HG03469 (cell line): Measurements from ENCODE around the gene VDAC2.
"Not testable (repeated sequence)": the region's sequence is repeated elsewhere in the genome, so short reads cannot be mapped to it uniquely, and the experiment has no call there.

Source experiments
- ATAC-seq: cut with Tn5 transposase; IDR thresholded peaks from one replicate; pipeline ENCODE4 v1.9.1; 2021; ENCODE audit warnings: mild to moderate bottlenecking, moderate library complexity, moderate number of reproducible peaks; ENCODE audit not compliant: unreplicated experiment

The VDAC2 gene

DNA sequence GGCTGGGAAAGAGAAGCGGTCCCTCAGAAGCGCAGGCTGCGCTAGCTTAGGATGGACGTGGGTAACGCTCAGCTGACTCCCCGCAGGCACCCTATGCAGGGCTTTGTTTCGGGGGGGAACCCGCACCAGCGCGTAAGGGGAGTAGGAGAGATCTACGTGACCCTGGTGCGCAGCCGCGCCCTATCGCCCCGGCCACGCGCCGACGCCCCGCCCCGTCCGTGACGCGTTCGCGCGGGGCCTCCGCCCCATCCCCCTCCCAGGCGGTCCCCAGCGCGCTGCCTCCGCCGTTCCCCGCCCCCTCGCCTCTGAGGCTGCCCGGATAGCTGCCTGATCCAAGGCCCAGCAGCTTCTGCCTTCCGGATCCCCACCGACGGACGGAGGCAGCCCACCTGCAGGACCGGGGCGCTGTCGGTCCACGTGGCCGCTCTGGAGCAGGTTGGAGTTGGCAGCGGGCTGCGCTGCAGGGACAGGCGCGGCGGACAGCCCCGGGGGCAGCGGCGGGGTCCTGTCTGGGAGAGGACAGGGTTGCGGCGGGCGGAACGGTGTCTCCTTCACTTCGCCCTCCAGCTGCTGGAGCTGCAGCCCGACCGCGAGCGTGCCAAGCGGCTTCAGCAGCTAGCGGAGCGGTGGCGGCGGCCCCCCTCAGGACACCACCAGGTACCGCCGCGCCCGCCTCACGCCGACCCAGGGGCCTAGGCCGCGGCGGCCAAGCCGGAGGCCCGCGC is at the start of gene VDAC2:
Gene VDAC2 (plus strand): TSS at position 515 of the 725 bp plus-strand sequence. CDS start 363 bp downstream, outside the sequence.
- peak; percentile 66 for ATAC-seq

DNA sequence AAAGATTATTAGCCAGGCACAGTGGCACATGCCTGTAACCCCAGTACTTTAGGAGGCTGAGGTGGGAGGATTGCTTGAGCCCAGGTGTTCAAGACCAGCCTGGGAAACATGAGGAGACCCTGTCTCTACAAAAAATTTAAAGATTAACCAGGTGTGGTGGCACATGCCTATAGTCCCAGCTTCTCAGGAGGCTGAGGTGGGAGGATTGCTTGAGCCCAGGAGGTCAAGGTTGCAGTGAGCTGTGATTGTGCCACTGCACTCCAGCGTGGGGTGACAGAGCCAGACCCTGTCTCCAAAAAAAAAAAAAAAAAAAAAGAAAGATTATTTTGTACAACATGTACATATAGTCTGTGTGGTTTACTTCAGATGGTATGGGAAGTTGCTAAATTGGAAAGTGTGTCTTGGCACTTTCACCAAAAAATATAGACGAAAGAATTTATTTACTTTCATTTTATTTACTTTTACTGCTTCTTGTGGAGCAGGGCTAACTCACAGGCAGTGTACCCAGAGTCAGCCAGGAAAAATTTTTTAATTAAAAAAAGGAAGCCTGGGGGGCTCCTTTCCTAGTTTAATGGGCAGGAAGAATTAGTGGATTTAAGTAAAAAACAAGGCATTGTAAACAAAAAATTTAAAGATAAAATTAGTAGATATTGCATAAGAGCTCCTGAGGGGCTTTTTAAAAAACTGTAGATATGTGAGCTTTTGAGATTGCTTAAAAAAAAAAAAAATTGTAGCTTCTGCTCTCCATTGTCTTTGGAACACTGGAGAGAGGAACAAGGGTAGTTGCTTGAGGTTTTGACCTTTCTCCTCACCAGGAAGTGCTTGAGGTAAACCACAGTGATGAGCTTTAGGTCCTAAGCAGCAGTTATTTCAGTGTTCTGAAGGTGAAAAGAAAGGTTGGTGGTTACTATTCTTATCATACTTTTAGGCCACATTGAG is 44.6 kb upstream of the VDAC2 start:
- peak; percentile 89 for ATAC-seq

DNA sequence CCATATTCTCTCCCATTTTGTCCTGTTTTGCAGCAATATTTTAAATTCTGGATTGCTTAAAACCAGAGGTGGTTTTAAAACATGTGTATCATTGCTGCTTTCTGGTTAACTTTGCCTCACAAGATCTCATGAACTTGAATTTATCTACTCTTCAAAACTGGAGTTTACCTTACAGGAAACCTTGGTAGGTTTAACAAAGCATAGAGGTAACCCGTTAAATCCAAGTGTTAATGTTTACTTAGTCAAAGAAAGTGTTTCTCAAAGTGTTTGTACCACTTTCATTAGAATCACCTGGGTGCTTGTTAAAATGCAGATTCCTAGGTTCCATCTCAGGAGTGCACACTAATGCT is 44.0 kb upstream of the VDAC2 start:
- ATAC-seq: peak; percentile 11

GRCh38 chr10:75168275-75168674 is 42.3 kb upstream of the VDAC2 start:
- no peak for ATAC-seq

GRCh38 chr10:75170215-75170614 is 40.4 kb upstream of the VDAC2 start:
- ATAC-seq: no peak

- ATAC-seq: no peak
Observed at GRCh38 chr10:75175046-75175445, 35.5 kb upstream of the VDAC2 start.

DNA sequence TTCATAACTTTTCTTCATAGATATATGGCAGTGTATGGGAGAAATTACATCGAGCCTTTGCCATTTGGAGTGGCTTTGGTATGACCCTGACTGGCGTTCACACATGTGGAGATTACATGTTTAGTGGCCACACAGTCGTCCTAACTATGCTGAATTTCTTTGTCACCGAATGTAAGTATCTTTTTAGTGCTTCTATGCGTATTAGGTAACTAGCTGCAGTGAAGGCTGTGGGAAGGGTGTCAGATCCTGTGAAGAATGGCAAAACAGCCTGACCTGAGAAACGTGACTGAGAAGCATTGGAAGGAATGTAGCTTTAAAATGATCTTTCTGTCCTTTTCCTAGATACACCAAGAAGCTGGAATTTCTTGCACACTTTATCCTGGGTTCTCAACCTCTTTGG is 34.5 kb upstream of the VDAC2 start:
- no peak for ATAC-seq

- no peak for ATAC-seq
Observed at GRCh38 chr10:75176736-75177135, 33.9 kb upstream of the VDAC2 start.

GRCh38 chr10:75179657-75180177 is 30.9 kb upstream of the VDAC2 start:
- no peak for ATAC-seq

GRCh38 chr10:75180592-75180991 is 30.0 kb upstream of the VDAC2 start:
- no peak for ATAC-seq

DNA sequence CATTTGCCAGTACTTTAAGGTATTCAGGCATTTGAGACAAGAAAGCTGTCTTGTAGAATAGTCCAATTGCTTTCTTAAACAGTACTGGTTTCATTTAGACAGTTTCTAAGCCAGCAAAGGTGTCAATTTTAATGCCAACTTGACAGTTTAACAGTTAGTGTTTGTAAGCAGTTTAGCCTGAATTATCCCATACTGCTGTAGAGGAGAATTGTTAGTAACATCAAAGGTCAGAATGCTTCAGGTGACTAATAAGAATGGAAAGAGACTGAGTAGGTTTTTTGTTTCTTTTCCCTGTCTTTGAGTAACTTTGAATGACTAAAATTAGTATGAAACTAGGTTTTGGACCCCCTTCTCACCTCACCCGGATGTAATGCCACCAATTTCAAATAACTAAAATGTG is 29.5 kb upstream of the VDAC2 start:
- no peak for ATAC-seq

DNA sequence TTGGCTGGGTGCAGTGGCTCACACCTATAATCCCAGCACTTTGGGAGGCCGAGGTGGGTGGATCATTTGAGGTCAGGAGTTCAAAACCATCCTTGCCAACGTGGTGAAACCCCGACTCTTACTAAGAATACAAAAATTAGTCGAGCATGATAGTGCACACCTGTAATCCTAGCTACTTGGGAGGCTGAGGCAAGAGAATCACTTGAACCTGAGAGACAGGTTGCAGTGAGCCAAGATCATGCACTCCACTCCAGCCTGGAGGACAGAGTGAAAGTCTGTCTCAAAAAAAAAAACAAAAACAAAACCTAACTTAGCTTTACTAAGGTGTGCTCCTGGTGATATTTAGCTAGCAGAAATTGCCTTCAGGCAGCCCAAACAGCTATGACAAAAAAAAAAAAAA is 24.3 kb upstream of the VDAC2 start:
- no peak for ATAC-seq

DNA sequence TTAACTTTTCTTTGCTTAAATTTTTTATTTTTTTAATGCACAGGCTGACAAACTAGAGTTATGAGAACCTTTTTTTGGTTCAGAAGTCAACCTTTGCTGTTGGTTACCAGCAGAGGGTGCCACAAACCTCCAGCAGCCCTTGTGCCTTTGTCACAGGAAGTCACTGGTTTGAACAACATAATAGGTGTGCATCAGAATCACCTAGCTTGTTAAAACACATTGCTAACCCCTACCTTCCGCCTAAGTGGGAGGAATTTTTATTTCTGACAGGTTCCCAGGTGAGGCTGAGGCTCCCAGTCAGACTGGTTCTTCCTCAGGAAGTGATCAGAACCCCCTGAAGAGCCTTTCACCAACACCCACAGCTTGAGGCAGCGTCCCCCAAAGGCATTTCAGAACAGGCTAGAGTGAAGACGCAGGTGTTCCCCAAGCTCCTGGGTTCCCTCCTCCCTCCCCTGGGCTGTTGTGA is 22.6 kb upstream of the VDAC2 start:
- peak; percentile 60 for ATAC-seq

DNA sequence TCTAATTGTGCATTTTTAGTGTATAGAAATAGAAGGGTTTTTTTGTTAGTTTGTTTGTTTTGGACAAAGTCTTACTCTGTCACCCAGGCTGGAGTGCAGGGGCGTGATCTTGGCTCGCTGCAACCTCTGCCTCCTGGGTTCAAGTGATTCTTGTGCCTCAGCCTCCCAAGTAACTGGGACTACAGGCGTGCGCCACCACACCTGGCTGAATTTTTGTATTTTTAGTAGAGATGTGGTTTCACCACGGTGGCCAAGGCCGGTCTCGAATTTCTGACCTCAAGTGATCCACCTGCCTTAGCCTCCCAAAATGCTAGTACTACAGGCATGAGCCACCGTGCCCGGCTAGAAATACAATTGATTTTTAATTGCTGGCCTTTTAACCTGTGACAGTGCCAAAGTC is 22.1 kb upstream of the VDAC2 start:
- not testable (repeated sequence) for ATAC-seq

DNA sequence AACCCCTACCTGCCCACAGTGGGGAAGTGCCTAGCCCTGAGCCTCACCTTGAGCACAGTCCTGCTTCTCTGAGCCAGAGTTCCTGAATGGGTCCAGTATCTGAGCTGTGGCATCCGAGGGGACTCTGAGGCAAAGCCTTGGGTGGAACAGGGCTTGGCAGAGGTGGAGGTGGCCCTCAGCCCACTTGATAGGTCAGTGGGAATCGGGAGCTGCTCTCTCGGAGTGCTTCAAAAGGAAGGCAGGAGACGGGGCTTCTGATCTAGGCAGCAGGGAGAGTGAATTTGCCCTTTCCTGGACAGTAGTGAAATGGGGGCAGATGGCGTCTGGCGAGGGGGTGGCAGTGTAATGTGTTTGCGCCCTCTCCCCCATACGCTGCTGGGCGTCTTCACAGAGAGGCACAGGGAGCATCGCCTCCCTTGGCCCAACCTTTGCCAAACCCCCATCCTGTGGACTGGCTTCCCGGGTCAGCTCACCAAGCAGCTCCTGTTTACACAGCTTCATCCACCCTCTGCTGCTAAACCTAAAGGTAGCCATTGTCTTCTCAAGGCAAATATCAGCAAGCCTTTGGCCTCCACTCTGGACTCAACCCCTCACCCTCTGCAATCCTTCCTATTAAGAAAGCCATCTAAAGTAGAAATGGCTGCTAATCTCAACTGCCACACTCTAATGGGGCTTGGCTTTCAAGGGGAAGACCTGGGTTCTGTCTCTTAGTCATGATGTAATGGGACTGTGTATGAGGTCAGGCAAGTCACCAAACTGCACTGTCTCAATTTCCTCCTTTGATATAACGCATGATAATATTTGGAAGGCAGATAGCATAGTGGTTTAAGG is 21.1 kb upstream of the VDAC2 start:
- ATAC-seq: no peak

GRCh38 chr10:75191821-75192568 is 18.6 kb upstream of the VDAC2 start:
- ATAC-seq: no peak

GRCh38 chr10:75194625-75195024 is 16.0 kb upstream of the VDAC2 start:
- not testable (repeated sequence) for ATAC-seq

DNA sequence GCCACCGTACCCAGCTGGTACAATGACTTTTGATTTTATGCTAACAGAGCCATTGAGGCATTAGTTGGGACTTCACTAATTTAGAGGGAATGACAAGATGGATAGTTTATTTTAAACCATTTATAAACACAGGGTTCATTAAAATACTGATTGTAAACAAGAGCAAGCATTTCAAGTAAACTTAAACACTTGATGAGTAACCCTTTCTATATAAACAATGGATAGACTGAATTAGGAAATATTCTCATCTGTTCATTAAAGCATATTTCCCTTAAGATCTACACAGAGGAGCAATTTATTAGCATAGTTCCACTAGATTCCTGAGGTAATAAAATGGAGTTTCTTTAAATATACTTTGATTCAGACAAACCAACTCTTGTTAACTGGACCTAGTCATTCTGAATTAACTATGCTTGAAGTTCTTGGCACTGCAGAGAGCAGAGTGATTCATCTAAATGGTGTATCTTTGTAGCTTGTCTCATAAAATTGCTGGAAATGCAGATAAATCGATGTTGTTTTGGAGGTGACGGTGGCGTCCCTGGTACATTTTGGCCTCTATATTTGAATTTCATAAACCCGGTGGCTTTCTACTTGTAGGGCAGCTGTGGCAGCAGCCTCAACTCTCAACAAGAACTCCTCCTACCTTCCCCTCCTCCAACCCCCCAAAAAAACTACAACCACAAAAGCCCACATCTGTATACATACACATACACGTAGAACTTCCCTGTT is 15.4 kb upstream of the VDAC2 start:
- ATAC-seq: no peak

DNA sequence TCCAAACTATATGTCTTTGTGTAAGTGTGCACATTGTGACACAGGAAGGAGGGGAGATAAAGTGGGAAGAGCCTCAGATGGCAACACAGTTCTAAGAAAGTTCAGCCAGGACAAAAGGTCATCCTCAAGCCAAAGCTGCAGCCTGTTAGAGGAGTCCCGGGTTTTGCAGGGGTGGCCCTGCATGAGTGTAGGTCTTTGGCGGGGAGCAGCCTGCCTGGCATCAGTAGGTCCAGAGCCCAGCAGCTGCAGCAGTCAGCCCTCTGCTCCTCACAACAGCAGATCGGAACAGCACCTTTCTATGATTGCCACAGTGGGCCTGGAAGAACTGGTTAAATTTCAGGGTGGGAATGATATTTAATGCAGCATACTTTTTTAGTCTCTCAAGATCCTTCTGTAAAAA is 13.5 kb upstream of the VDAC2 start:
- ATAC-seq: no peak
